Measurements from ENCODE around the gene PDCD4. TPM values are rescaled to one million over a fixed set of nuclear protein-coding genes. Genes with fewer than 3 reads are reported as not detected.

The PDCD4 gene
- total and polyA plus RNA-seq, 2 of the 4 experiments (the other 2 are of a cell fraction) = 10.9 to 49.7 TPM

- H2AK9ac ChIP-seq (replicated peaks; ENCODE audit: low read depth, low read length, poor library complexity) = no peak overlapping the region
- no peaks in the 10 kb centered on the region for H3K9me3 ChIP-seq (ENCODE audit: control insufficient read depth, insufficient read depth, low read length)
- no peak overlapping the region for H2AFZ ChIP-seq (replicated peaks; ENCODE audit: low read length, poor library complexity)
- ChIA-PET CTCF (no interaction called here), POLR2A (ENCODE audit: unreplicated experiment) (no interaction called here)
- no peak overlapping the region for H4K8ac ChIP-seq (ENCODE audit: low read depth in 2 of 2, low read length in 2 of 2)
- WGBS, 2 experiments (ENCODE audit: extremely low coverage in 2 of 2, insufficient read length in 1 of 2) = no CpG with 5 or more reads among the region's 2 CpGs
- H3K23ac ChIP-seq (ENCODE audit: low read depth, low read length) = no peak overlapping the region
- H3K79me1 ChIP-seq (ENCODE audit: low read depth in 1 of 2, low read length in 2 of 2) = peaks cover 0 to 10% of the 10 kb centered on the region in 2 experiments; a peak in 2 of 4 replicates
- H3K36me3 ChIP-seq (ENCODE audit: control insufficient read depth, insufficient read depth, low read length) = peaks cover 4% of the 10 kb centered on the region
- H3K27me3 ChIP-seq (ENCODE audit: control insufficient read depth, insufficient read depth, low read length) = no peaks in the 10 kb centered on the region
- H3K9me1 ChIP-seq (ENCODE audit: insufficient read depth, low read length) = peaks cover 5% of the 10 kb centered on the region
- no TSS peak for BruUV-seq (replicated peaks)
- H3K4me3 ChIP-seq (ENCODE audit: insufficient read depth, low read depth, low read length) = no peak overlapping the region
- no peak overlapping the region for H3K56ac ChIP-seq (ENCODE audit: extremely low read depth, insufficient read depth, low read length)
- H3K9ac ChIP-seq (ENCODE audit: low read depth, low read length) = no peak overlapping the region
- H2BK5ac ChIP-seq (ENCODE audit: low read depth, low read length, poor library complexity, severe bottlenecking) = no peak overlapping the region
- H2BK15ac ChIP-seq (ENCODE audit: low read depth, low read length) = no peak overlapping the region
- peaks cover 6% of the 10 kb centered on the region for H3K4me1 ChIP-seq (ENCODE audit: control insufficient read depth, insufficient read depth, low read length)
- no peak overlapping the region for H4K91ac ChIP-seq (ENCODE audit: insufficient read depth, low read depth, low read length)
- H3K18ac ChIP-seq (ENCODE audit: low read depth, low read length) = no peak overlapping the region
- H4K5ac ChIP-seq (ENCODE audit: low read depth, low read length) = no peak overlapping the region
- H2BK20ac ChIP-seq (ENCODE audit: low read depth, low read length) = no peak overlapping the region
- dilution Hi-C loops (cut with HindIII; ENCODE audit: low sequenced_read_pairs, unreplicated experiment) (no loop called here), intact Hi-C loops (cut with micrococcal nuclease) (loop anchor here (2.0 kb wide), 1 partner anchor 17 kb away; no protein-coding TSS in a partner anchor), in situ Hi-C loops (cut with MboI; ENCODE audit: low sequenced_read_pairs) (no loop called here)
- no peak overlapping the region for H3K27ac ChIP-seq (ENCODE audit: insufficient read depth, low read length)
- no peak overlapping the region for H3K4me2 ChIP-seq (ENCODE audit: low read depth, low read length)
- no peak overlapping the region for H2BK120ac ChIP-seq (ENCODE audit: low read depth, low read length)
- no peak for DNase-seq
- H3K4ac ChIP-seq (ENCODE audit: low read depth, low read length) = no peak overlapping the region
- no peak overlapping the region for H3K14ac ChIP-seq (replicated peaks; ENCODE audit: low read depth, low read length)
- TF ChIP-seq MAFK (IDR thresholded peaks at IDR 0.05; ENCODE audit: low read depth, low read length) = no peak
- TF ChIP-seq RCOR1 (IDR thresholded peaks at IDR 0.05; ENCODE audit: insufficient replicate concordance, low read length) = no peak
- no peak for TF ChIP-seq CHD1 (IDR thresholded peaks at IDR 0.05; ENCODE audit: low read depth, low read length)
- no peak for TF ChIP-seq CEBPB (IDR thresholded peaks at IDR 0.05; ENCODE audit: low read depth, low read length)
- no peak for TF ChIP-seq MAZ (IDR thresholded peaks at IDR 0.05; ENCODE audit: borderline replicate concordance, low read depth, low read length)
- no peak for TF ChIP-seq NFE2L2 (IDR thresholded peaks at IDR 0.05; ENCODE audit: low read depth, low read length)
- no peak for TF ChIP-seq RAD21 (IDR thresholded peaks at IDR 0.05; ENCODE audit: low read length)
- TF ChIP-seq, protein P1, sequence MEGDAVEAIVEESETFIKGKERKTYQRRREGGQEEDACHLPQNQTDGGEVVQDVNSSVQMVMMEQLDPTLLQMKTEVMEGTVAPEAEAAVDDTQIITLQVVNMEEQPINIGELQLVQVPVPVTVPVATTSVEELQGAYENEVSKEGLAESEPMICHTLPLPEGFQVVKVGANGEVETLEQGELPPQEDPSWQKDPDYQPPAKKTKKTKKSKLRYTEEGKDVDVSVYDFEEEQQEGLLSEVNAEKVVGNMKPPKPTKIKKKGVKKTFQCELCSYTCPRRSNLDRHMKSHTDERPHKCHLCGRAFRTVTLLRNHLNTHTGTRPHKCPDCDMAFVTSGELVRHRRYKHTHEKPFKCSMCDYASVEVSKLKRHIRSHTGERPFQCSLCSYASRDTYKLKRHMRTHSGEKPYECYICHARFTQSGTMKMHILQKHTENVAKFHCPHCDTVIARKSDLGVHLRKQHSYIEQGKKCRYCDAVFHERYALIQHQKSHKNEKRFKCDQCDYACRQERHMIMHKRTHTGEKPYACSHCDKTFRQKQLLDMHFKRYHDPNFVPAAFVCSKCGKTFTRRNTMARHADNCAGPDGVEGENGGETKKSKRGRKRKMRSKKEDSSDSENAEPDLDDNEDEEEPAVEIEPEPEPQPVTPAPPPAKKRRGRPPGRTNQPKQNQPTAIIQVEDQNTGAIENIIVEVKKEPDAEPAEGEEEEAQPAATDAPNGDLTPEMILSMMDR (conservative IDR thresholded peaks at IDR 0.05; ENCODE audit: low read depth, low read length) = no peak
- no peak for TF ChIP-seq USF2 (IDR thresholded peaks at IDR 0.05; ENCODE audit: low read depth, low read length)
- no peak for TF ChIP-seq POLR2A (IDR thresholded peaks at IDR 0.05; ENCODE audit: low read depth, low read length)
- TF ChIP-seq RFX5 (IDR thresholded peaks at IDR 0.05; ENCODE audit: low read depth, low read length) = no peak
- no peak for TF ChIP-seq BHLHE40 (IDR thresholded peaks at IDR 0.05; ENCODE audit: low read depth, low read length)
- TF ChIP-seq SMC3 (IDR thresholded peaks at IDR 0.05; ENCODE audit: low read depth, low read length) = no peak
- TF ChIP-seq MXI1 (IDR thresholded peaks at IDR 0.05; ENCODE audit: borderline replicate concordance, low read depth, low read length) = no peak
- TF ChIP-seq FOS (IDR thresholded peaks at IDR 0.05; ENCODE audit: low read depth, low read length) = no peak
- TF ChIP-seq, protein P2, sequence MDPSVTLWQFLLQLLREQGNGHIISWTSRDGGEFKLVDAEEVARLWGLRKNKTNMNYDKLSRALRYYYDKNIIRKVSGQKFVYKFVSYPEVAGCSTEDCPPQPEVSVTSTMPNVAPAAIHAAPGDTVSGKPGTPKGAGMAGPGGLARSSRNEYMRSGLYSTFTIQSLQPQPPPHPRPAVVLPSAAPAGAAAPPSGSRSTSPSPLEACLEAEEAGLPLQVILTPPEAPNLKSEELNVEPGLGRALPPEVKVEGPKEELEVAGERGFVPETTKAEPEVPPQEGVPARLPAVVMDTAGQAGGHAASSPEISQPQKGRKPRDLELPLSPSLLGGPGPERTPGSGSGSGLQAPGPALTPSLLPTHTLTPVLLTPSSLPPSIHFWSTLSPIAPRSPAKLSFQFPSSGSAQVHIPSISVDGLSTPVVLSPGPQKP (IDR thresholded peaks at IDR 0.05; ENCODE audit: borderline replicate concordance, low read depth, low read length) = no peak
- no peak for ATAC-seq (ENCODE audit: low read depth)
- no peaks in the 10 kb centered on the region; the same call in 1 of the 2 replicates for H4K20me1 ChIP-seq (ENCODE audit: insufficient read depth, low read length)
- H2AK5ac ChIP-seq (ENCODE audit: low read depth, low read length) = no peak overlapping the region
These were observed 4.3 kb downstream of the PDCD4 start for GRCh38 chr10:110876000-110876399.

All from IMR-90 (cell line).